HL-60 (cell line): ENCODE results near the gene RNF26.
A peak's percentile ranks its signal among the peaks of the same experiment; 100 is the strongest.

Source experiments
- DNase-seq, 2 experiments: peaks; one replicate each; pipeline ENCODE4 v3.0.0-alpha.2; 2010 to 2020; ENCODE audit warnings: low read depth in 1 of 2, low spot score in 1 of 2
- H3K27ac ChIP-seq: fragments of 250-450 bp; sonication (Bioruptor Pico); replicated peaks from 2 replicates; pipeline ENCODE4 v1.5.1; 2020; ENCODE audit warnings: mild to moderate bottlenecking, moderate library complexity
- H3K27me3 ChIP-seq: fragments of 250-450 bp; sonication (Bioruptor Pico); 2 replicates; pipeline ENCODE4 v1.5.1; 2021; ENCODE audit warnings: mild to moderate bottlenecking, moderate library complexity; ENCODE audit not compliant: insufficient read depth, poor library complexity, severe bottlenecking
- H3K4me3 ChIP-seq: replicated peaks from 2 replicates; pipeline ENCODE4 v1.5.1; 2011; ENCODE audit warnings: mild to moderate bottlenecking, control low read depth, low read length; ENCODE audit not compliant: insufficient read depth
- GABPA ChIP-seq: IDR thresholded peaks from 2 replicates; pipeline ENCODE4 v1.6.1; 2012; ENCODE audit warnings: low read depth
- POLR2AphosphoS5 ChIP-seq: IDR thresholded peaks from 2 replicates; pipeline ENCODE4 v1.6.1; 2012; ENCODE audit warnings: low read depth
- SPI1 ChIP-seq: IDR thresholded peaks from 2 replicates; pipeline ENCODE4 v1.6.1; 2012; ENCODE audit warnings: low read depth, mild to moderate bottlenecking, borderline replicate concordance
- TF ChIP-seq, protein P1 (sequence below): IDR thresholded peaks from 2 replicates; pipeline ENCODE4 v1.6.1; 2012; ENCODE audit warnings: low read depth; ENCODE audit not compliant: insufficient replicate concordance
- TF ChIP-seq, protein P2 (sequence below): IDR thresholded peaks from one replicate; pipeline ENCODE4 v1.5.1; 2011; ENCODE audit warnings: low read length, control low read depth, inconsistent platforms; ENCODE audit not compliant: insufficient read depth

Gene RNF26

DNA sequence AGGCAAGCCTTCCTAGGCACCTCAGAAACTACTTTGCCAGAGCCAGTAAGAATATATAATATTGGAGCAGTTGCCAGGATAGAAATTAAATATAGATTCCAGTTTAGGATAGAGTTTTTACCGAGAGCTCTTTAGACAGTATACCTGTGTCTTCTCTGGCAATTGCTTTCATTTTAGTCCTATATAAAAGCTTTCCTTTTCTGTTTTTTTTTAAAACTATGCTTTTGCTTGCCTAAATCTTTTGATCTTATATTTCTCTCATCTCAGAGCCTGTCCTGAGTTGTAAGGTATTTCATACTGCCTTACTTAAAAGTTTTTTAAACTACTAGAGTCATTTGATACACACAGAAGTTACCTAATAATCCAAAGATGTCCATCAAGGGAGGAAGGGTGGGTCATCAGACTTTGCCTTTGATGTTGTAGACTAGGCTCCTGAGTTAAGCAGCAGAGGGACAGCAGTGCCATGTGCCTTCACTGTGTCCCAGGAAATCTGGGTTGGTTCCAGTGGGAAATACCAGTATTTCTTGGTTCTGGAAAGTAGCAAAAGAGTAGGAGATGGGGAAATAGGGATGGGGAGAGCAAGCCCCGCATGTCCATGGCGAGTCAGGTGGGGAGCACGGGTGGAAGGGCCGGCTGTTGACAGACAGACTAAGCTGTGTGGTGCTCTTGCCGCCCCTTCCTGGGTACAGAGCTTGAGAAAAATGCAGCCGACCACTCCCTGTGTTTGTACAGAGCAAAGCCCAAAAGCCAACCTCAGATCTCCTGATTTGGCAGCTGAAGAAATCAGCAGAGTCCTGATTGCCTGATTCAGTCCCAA is 28.6 kb upstream of the RNF26 start:
- no peak for DNase-seq

DNA sequence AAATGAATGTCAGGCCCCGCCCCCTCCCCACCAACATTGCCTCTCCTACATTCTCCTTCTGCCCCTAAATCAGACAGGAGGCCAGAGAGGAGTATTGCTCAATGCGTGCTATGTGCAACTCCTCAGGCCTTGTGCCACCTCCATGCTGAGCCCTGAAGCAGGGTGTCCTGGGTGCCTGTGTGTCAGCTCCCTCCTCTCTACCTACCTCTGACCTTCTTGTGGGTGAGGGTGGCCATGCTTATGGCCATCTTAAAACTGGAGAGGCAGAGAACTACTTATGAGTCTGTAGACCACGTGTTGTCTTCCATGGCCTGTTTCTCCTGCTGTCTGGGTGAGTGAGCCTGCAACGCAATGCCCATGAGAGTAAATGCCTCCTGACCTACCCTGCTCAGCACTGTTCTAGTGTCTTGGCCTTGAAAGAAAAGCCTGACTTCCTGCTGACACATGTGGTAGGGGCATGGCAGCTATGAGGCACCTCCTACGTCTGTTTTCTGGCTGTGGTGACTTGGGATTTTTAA is 27.9 kb upstream of the RNF26 start:
- TF ChIP-seq, protein P1, sequence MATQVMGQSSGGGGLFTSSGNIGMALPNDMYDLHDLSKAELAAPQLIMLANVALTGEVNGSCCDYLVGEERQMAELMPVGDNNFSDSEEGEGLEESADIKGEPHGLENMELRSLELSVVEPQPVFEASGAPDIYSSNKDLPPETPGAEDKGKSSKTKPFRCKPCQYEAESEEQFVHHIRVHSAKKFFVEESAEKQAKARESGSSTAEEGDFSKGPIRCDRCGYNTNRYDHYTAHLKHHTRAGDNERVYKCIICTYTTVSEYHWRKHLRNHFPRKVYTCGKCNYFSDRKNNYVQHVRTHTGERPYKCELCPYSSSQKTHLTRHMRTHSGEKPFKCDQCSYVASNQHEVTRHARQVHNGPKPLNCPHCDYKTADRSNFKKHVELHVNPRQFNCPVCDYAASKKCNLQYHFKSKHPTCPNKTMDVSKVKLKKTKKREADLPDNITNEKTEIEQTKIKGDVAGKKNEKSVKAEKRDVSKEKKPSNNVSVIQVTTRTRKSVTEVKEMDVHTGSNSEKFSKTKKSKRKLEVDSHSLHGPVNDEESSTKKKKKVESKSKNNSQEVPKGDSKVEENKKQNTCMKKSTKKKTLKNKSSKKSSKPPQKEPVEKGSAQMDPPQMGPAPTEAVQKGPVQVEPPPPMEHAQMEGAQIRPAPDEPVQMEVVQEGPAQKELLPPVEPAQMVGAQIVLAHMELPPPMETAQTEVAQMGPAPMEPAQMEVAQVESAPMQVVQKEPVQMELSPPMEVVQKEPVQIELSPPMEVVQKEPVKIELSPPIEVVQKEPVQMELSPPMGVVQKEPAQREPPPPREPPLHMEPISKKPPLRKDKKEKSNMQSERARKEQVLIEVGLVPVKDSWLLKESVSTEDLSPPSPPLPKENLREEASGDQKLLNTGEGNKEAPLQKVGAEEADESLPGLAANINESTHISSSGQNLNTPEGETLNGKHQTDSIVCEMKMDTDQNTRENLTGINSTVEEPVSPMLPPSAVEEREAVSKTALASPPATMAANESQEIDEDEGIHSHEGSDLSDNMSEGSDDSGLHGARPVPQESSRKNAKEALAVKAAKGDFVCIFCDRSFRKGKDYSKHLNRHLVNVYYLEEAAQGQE: no peak
- TF ChIP-seq SPI1 (no peak), POLR2AphosphoS5 (0 out of 2 replicates have a peak, but pooled peaks have one; percentile 18)
- TF ChIP-seq, protein P2, sequence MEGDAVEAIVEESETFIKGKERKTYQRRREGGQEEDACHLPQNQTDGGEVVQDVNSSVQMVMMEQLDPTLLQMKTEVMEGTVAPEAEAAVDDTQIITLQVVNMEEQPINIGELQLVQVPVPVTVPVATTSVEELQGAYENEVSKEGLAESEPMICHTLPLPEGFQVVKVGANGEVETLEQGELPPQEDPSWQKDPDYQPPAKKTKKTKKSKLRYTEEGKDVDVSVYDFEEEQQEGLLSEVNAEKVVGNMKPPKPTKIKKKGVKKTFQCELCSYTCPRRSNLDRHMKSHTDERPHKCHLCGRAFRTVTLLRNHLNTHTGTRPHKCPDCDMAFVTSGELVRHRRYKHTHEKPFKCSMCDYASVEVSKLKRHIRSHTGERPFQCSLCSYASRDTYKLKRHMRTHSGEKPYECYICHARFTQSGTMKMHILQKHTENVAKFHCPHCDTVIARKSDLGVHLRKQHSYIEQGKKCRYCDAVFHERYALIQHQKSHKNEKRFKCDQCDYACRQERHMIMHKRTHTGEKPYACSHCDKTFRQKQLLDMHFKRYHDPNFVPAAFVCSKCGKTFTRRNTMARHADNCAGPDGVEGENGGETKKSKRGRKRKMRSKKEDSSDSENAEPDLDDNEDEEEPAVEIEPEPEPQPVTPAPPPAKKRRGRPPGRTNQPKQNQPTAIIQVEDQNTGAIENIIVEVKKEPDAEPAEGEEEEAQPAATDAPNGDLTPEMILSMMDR: no peak
- Histone ChIP-seq H3K27ac (no peak overlapping the region), H3K4me3 (no peak overlapping the region), H3K27me3 (peaks cover 6% of the 10 kb centered on the region)
- peak in 1 of 2 experiments; percentile 60 for DNase-seq

More for the DNA sequence above, 28.6 kb upstream of the RNF26 start:
- H3K4me3 ChIP-seq: no peak overlapping the region
- TF ChIP-seq SPI1 (no peak), GABPA (no peak), POLR2AphosphoS5 (no peak)
- TF ChIP-seq, protein P2: no peak
- no peak overlapping the region for H3K27ac ChIP-seq
- H3K27me3 ChIP-seq: peaks cover 5% of the 10 kb centered on the region

DNA sequence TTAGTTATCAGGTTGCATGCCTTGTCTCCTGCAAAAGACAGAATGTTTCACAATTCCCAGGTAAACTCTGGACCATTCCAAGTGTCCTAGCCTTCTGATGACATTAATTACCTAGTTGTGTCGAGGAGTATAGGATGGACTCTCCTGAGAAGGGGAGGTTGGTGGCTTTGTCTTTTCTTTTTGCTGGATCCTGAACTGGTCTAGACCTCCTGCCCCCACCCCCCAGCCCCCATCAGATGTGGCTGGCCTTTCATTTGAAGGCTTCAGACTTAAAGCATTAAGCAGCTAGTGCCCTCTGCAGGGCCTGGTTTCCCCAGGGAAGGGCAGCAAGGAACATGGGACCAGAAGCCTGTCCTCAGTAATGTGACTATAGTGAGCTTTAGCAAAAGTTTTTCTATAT is 27.1 kb upstream of the RNF26 start:
- no peak overlapping the region for H3K4me3 ChIP-seq
- DNase-seq: no peak

More for the DNA sequence above, 27.1 kb upstream of the RNF26 start:
- TF ChIP-seq GABPA (no peak), SPI1 (no peak), POLR2AphosphoS5 (no peak)
- TF ChIP-seq, protein P1: no peak
- TF ChIP-seq, protein P2: no peak
- Histone ChIP-seq H3K27me3 (peaks cover 6% of the 10 kb centered on the region), H3K27ac (no peak overlapping the region)
